Psoas muscle (tissue), 8 donors: ENCODE data around the gene DIAPH3. TPM values are rescaled to one million over a fixed set of nuclear protein-coding genes. Genes with fewer than 3 reads are reported as not detected.

Experiments
- ATAC-seq, 4 donors: fragments of 200-7000 bp; cut with Tn5 transposase; one replicate each; pipeline ENCODE4 v1.9.1; 2020; ENCODE audit warnings: moderate library complexity in 3 of 4, mild to moderate bottlenecking in 2 of 4
- DNase-seq, 2 donors: peaks; one replicate each; pipeline ENCODE4 v3.0.0-alpha.2; 2020
- H3K27ac ChIP-seq: fragments of 200-600 bp; one replicate; pipeline ENCODE4 v1.8.0; 2022
- H3K27me3 ChIP-seq, 3 donors: fragments of 200-600 bp in 1 of 3; one replicate each; pipeline versions ENCODE4 v1.6.1 to v1.8.0; 2013 to 2022; ENCODE audit warnings: low read length in 2 of 3, mild to moderate bottlenecking in 2 of 3, moderate library complexity in 1 of 3; ENCODE audit not compliant: insufficient read depth in 3 of 3
- H3K36me3 ChIP-seq, 2 donors: fragments of 200-600 bp in 1 of 2; one replicate each; pipeline versions ENCODE4 v1.6.1 to v1.8.0; 2013 to 2022; ENCODE audit warnings: low read depth in 1 of 2, mild to moderate bottlenecking in 1 of 2, moderate library complexity in 1 of 2; ENCODE audit not compliant: insufficient read depth in 1 of 2
- H3K4me1 ChIP-seq: fragments of 200-600 bp; one replicate; pipeline ENCODE4 v1.8.0; 2022
- H3K4me3 ChIP-seq: fragments of 200-600 bp; one replicate; pipeline ENCODE4 v1.8.0; 2022; ENCODE audit warnings: mild to moderate bottlenecking
- H3K9me3 ChIP-seq: fragments of 200-600 bp; one replicate; pipeline ENCODE4 v1.8.0; 2022
- WGBS, 3 donors: extraction: QIAGEN DNeasy Blood & Tissue Kit; methylation state at CpG; one replicate each; pipeline versions ENCODE4 v1.1.6 to v1.1.7; 2013; 5-methylcytosine and 5-hydroxymethylcytosine counted together
- intact Hi-C, 2 donors: fragments of 100-400 bp; cut with DNase I; formaldehyde crosslinking; loops; one replicate each; pipeline versions ENCODE4 v1.11.0 to v1.14.2; 2022
- polyA plus RNA-seq, 3 donors: library from polyadenylated mRNA; stranded (reverse); fragments of 200-250 nt; gene quantifications; one replicate each; pipeline ENCODE4 v1.2.3, GENCODE V29; 2013
- total RNA-seq, 4 donors: library from RNA; stranded (reverse); fragmentation: NEBNext Ultra II Directional in 2 of 4; extraction: Animal tissue kit (Norgen Biotek cat#: 25700) in 2 of 4; gene quantifications; one replicate each; pipeline versions ENCODE4 v1.2.1 to v1.2.4, GENCODE V29; 2021 to 2023
- TF ChIP-seq, protein P1 (sequence below): fragments of 200-600 bp; IDR thresholded peaks from one replicate; pipeline ENCODE4 v1.8.0; 2022; ENCODE audit warnings: antibody characterized with exemption
- donor health status: healthy with polysubstance abuse.
- donor health status: DM: no; HTN: no; CAD: no; lungs with moderate emphysema.
- donor health status: Bipolar disorder and iron deficiency.
- donor health status: healthy.
- donor health status: DM: yes; HTN: yes; CAD: no.
- donor health status: DM: no; HTN: no; CAD: no.
- donor health status: DM: no; HTN: no; CAD: no.
- donor health status: DM: yes; HTN: yes; CAD: no.

DIAPH3 gene
- total and polyA plus RNA-seq, 7 donors, result 0.03 to 0.10 (median 0.08) TPM; not detected in 4

DNA sequence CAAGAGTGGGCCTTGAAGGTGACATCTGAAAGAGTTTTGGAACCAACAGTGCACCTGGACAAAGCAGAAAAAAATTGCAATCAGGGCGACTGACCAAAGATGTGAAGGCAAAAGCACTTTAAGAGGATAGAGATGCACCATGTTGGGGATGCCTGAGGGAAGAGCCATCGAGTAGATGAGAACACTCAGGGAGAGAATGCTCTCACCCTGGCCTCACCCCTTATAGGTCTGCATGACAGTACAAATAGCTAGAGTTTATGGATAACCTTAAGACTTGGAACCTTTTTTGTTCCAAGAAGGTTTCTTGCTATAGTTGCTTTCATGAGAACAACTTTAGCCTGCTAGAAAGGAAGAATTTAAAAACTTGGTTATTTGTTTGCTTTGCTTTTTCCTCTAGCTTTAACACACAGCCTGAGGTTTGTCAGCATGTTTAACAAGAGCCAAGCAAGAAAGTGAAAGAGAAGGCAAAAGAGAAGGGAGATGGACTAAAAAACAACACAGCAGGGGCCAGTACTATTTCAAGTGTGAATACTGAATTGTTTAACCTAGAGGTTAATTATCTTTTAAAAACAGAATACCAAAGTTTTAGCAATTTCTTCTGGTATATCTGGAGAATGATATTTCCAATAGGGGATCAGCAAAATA lies 418.9 kb downstream of the DIAPH3 start:
- whole genome bisulfite sequencing, 3 donors, result 79 to 94% (median 81%) methylated on average over 2 of the region's 2 CpGs
- Histone ChIP-seq H3K27ac (no peak overlapping the region), H3K36me3 (no peaks in the 10 kb centered on the region), H3K4me1 (no peaks in the 10 kb centered on the region), H3K4me3 (no peak overlapping the region), H3K27me3 (no peaks in the 10 kb centered on the region), H3K9me3 (no peaks in the 10 kb centered on the region)
- TF ChIP-seq, protein P1, sequence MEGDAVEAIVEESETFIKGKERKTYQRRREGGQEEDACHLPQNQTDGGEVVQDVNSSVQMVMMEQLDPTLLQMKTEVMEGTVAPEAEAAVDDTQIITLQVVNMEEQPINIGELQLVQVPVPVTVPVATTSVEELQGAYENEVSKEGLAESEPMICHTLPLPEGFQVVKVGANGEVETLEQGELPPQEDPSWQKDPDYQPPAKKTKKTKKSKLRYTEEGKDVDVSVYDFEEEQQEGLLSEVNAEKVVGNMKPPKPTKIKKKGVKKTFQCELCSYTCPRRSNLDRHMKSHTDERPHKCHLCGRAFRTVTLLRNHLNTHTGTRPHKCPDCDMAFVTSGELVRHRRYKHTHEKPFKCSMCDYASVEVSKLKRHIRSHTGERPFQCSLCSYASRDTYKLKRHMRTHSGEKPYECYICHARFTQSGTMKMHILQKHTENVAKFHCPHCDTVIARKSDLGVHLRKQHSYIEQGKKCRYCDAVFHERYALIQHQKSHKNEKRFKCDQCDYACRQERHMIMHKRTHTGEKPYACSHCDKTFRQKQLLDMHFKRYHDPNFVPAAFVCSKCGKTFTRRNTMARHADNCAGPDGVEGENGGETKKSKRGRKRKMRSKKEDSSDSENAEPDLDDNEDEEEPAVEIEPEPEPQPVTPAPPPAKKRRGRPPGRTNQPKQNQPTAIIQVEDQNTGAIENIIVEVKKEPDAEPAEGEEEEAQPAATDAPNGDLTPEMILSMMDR, result no peak
- DNase-seq (no peak), ATAC-seq (no peak)
- intact Hi-C loops, result no loop called here

DNA sequence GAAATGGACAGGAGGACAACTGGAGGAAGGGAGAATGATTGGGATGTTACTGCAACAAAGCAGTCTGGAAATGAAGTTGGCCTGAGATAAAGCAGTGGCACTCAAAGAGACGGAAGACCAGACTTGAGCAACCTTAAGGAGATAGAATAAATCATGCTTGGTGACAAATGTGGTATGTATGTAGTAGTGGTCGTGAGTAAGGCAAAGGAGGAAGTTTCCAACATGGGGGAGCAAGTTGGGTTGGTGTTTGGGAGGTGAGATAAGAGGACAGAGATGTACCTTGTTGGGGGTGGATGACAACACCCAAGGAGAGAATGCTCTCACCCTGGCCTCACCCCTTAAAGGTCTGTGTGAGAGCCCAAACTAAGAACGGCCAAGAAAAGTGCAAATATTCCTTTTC lies 420.5 kb downstream of the DIAPH3 start:
- TF ChIP-seq, protein P1, result no peak
- ATAC-seq (no peak), DNase-seq (no peak)
- H3K4me3 ChIP-seq, result no peak overlapping the region
- no peak overlapping the region for H3K27ac ChIP-seq
- H3K4me1 ChIP-seq, result no peaks in the 10 kb centered on the region
- WGBS, 3 donors, result 73 to 81% (median 80%) methylated on average over 3 of the region's 3 CpGs
- H3K9me3 ChIP-seq, result no peaks in the 10 kb centered on the region
- H3K27me3 ChIP-seq, result no peaks in the 10 kb centered on the region
- H3K36me3 ChIP-seq, result no peaks in the 10 kb centered on the region
- intact Hi-C loops, result no loop called here

DNA sequence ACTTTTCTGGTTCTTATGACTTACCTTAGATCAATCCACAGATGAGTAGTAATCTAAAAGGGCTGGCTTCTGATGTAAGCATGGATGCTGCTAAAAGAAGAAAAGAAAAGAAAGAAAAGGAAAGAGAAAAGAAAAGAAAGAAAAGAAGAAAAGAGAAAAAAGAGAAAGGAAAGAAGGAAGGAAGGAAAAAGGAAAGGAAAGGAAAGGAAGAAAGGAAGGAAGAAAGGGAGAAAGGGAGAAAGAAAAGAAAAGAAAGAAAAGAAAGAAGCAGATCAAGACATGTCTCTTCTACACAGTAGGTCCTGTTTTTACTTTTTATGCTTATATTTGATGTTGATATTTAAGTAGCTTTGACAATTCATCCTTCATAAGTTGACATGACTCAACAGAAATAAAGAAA lies 421.3 kb downstream of the DIAPH3 start:
- DNase-seq (no peak), ATAC-seq (no peak)
- Histone ChIP-seq H3K4me1 (no peaks in the 10 kb centered on the region), H3K36me3 (no peaks in the 10 kb centered on the region), H3K9me3 (no peaks in the 10 kb centered on the region), H3K27ac (no peak overlapping the region), H3K27me3 (no peaks in the 10 kb centered on the region), H3K4me3 (no peak overlapping the region)
- intact Hi-C loops, result no loop called here
- TF ChIP-seq, protein P1, result no peak

DNA sequence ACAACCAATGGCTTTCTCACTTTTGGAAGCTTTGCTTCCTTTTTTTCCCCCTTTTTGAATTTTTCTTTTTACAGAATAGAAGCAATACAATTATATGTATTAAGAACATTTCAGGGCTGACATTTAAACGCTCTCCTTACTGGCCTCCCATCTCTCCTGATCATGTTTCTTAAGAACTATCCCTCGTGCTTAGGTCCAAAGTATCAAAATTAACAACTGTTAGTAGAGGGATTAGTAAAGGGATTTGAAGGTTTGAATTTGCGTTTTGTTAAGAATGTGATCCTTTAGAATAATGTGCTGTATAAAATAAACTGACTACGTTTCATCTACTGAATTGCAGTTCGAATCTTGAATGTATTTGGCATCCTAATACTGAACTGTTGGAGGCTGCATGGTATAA lies 424.8 kb downstream of the DIAPH3 start:
- ATAC-seq (no peak), DNase-seq (no peak)
- intact Hi-C loops, result no loop called here
- H3K4me3 ChIP-seq, result no peak overlapping the region
- no peaks in the 10 kb centered on the region for H3K36me3 ChIP-seq
- no peaks in the 10 kb centered on the region for H3K9me3 ChIP-seq
- no peaks in the 10 kb centered on the region for H3K4me1 ChIP-seq
- no peak overlapping the region for H3K27ac ChIP-seq
- TF ChIP-seq, protein P1, result no peak
- 75 to 82% (median 76%) methylated on average over 5 of the region's 5 CpGs for WGBS, 3 donors
- H3K27me3 ChIP-seq, result no peaks in the 10 kb centered on the region

DNA sequence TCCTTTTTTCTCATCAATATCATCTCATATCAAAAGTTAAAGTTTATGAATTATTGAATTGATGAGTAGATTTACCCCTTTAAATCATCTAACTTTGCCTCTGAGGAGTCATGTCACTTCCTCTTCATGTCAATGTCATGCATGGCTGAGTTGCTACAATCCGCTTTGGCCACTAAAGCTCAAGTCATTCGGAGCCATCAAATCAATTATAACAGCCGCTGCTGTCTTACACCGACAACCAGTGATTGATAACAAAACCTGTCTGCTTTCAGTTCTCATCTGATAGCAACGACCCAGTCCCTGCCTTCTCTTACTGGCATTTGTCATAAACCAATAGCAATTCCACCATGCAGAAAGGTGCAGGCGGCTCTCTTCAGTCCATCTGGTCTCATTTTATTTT lies 429.3 kb downstream of the DIAPH3 start:
- intact Hi-C loops, result no loop called here
- no peak overlapping the region for H3K4me3 ChIP-seq
- WGBS, 3 donors, result 54 to 72% (median 62%) methylated on average over 6 of the region's 6 CpGs
- DNase-seq (no peak), ATAC-seq (no peak)
- no peaks in the 10 kb centered on the region for H3K4me1 ChIP-seq
- TF ChIP-seq, protein P1, result no peak
- no peaks in the 10 kb centered on the region for H3K9me3 ChIP-seq
- no peaks in the 10 kb centered on the region for H3K27me3 ChIP-seq
- H3K27ac ChIP-seq, result no peak overlapping the region
- H3K36me3 ChIP-seq, result no peaks in the 10 kb centered on the region
